NCI-H2227 (cell line): ENCODE results near the gene CRMP1.

Experiments
- DNase-seq: peaks from one replicate; lab custom pipeline; 2025; ENCODE audit not compliant: unreplicated experiment; lab: John Stamatoyannopoulos, UW

The CRMP1 gene

GRCh38 chr4:5893004-5893580, at the start of gene CRMP1:
TSS of gene CRMP1 (minus strand) at chr4:5893086. CDS start at chr4:5892969, 117 bp downstream.
- peak; percentile 87 for DNase-seq

- DNase-seq = no peak
Observed at GRCh38 chr4:5941601-5942000, 48.7 kb upstream of the CRMP1 start.

GRCh38 chr4:5940470-5941203, 47.8 kb upstream of the CRMP1 start:
- no peak for DNase-seq

- DNase-seq = no peak
Observed at GRCh38 chr4:5933996-5934831, 41.3 kb upstream of the CRMP1 start.

- DNase-seq = peak; percentile 11
Observed at GRCh38 chr4:5933116-5933515, 40.2 kb upstream of the CRMP1 start.

GRCh38 chr4:5932035-5932568, 39.2 kb upstream of the CRMP1 start:
- DNase-seq = no peak

- no peak for DNase-seq
Observed at GRCh38 chr4:5931526-5931925, 38.6 kb upstream of the CRMP1 start.

GRCh38 chr4:5930876-5931275, 38.0 kb upstream of the CRMP1 start:
- DNase-seq = no peak

- DNase-seq = no peak
Observed at GRCh38 chr4:5930456-5930855, 37.6 kb upstream of the CRMP1 start.

- DNase-seq = no peak
Observed at GRCh38 chr4:5928844-5929420, 36.0 kb upstream of the CRMP1 start.

- no peak for DNase-seq
Observed at GRCh38 chr4:5928274-5928673, 35.4 kb upstream of the CRMP1 start.

GRCh38 chr4:5927747-5928146, 34.9 kb upstream of the CRMP1 start:
- DNase-seq = no peak

- DNase-seq = no peak
Observed at GRCh38 chr4:5927116-5927515, 34.2 kb upstream of the CRMP1 start.

GRCh38 chr4:5926598-5926997, 33.7 kb upstream of the CRMP1 start:
- DNase-seq = no peak

GRCh38 chr4:5925419-5926200, 32.7 kb upstream of the CRMP1 start:
- DNase-seq = no peak

GRCh38 chr4:5924461-5925125, 31.7 kb upstream of the CRMP1 start:
- no peak for DNase-seq

- no peak for DNase-seq
Observed at GRCh38 chr4:5923376-5923775, 30.5 kb upstream of the CRMP1 start.

GRCh38 chr4:5922556-5922955, 29.7 kb upstream of the CRMP1 start:
- DNase-seq = no peak

GRCh38 chr4:5921981-5922380, 29.1 kb upstream of the CRMP1 start:
- peak; percentile 30 for DNase-seq
